SU-DHL-6 (cell line): Measurements from ENCODE around the gene SUSD4.

Source experiments
- H2AFZ ChIP-seq: fragments of 200-600 bp; sonication (generic); 2 replicates; pipeline ENCODE4 v1.6.1; 2014; ENCODE audit warnings: low read depth, mild to moderate bottlenecking, moderate library complexity, mixed read lengths, antibody characterized with exemption, low read length; ENCODE audit not compliant: severe bottlenecking
- H3F3A ChIP-seq: fragments of 200-600 bp; shearing (Covaris generic); 2 replicates; pipeline ENCODE4 v1.6.0; 2016; ENCODE audit warnings: antibody characterized with exemption, mild to moderate bottlenecking; ENCODE audit not compliant: insufficient read depth
- H3K27ac ChIP-seq: fragments of 200-600 bp; sonication (generic); 2 replicates; pipeline ENCODE4 v1.5.1; 2016; ENCODE audit warnings: low read depth, mild to moderate bottlenecking, low read length, moderate library complexity, mixed read lengths
- H3K27me3 ChIP-seq: fragments of 200-600 bp; sonication (generic), shearing (Covaris generic); 2 replicates; pipeline ENCODE4 v1.6.0; 2014; ENCODE audit warnings: mild to moderate bottlenecking, low read length
- H3K36me3 ChIP-seq: fragments of 200-600 bp; sonication (generic); 2 replicates; pipeline ENCODE4 v1.6.1; 2014; ENCODE audit warnings: mild to moderate bottlenecking, low read length, mixed read lengths
- H3K4me2 ChIP-seq: fragments of 300-600, 200-600 bp; shearing (Covaris generic), sonication (generic); 2 replicates; pipeline ENCODE4 v1.6.0; 2014; ENCODE audit warnings: low read length, low read depth, mild to moderate bottlenecking; ENCODE audit not compliant: poor library complexity, severe bottlenecking
- H3K4me3 ChIP-seq: fragments of 200-600 bp; sonication (generic); 2 replicates; pipeline ENCODE4 v1.5.1; 2014; ENCODE audit warnings: antibody characterized with exemption, low read length, mild to moderate bottlenecking, mixed read lengths; ENCODE audit not compliant: insufficient read depth, poor library complexity, severe bottlenecking
- H3K79me2 ChIP-seq: fragments of 200-600 bp; sonication (generic); 2 replicates; pipeline ENCODE4 v1.6.1; 2014; ENCODE audit warnings: mild to moderate bottlenecking, low read length, moderate library complexity; ENCODE audit not compliant: insufficient read depth
- H3K9ac ChIP-seq: fragments of 200-600 bp; sonication (generic); 2 replicates; pipeline ENCODE4 v1.7.0; 2014; ENCODE audit warnings: mild to moderate bottlenecking, low read length
- H3K9me2 ChIP-seq: fragments of 200-600 bp; sonication (generic); replicated peaks from 2 replicates; pipeline ENCODE4 v1.6.1; 2014; ENCODE audit warnings: low read length; ENCODE audit not compliant: insufficient read depth
- H3K9me3 ChIP-seq: fragments of 200-600 bp; sonication (generic); 2 replicates; pipeline ENCODE4 v1.6.1; 2014; ENCODE audit warnings: low read length, mixed read lengths; ENCODE audit not compliant: insufficient read depth
- H4K20me1 ChIP-seq: fragments of 200-600 bp; sonication (generic); 2 replicates; pipeline ENCODE4 v1.6.1; 2014; ENCODE audit warnings: low read depth, mild to moderate bottlenecking, antibody characterized with exemption, low read length, moderate library complexity, mixed read lengths
- EZH2phosphoT487 ChIP-seq: fragments of 200-600 bp; sonication (generic), shearing (Covaris generic); conservative IDR thresholded peaks from 2 replicates; pipeline ENCODE4 v1.6.1; 2018; ENCODE audit warnings: mild to moderate bottlenecking, antibody characterized with exemption, low read length, moderate library complexity, mixed read lengths
- TF ChIP-seq, protein P1 (sequence below): fragments of 200-600 bp; sonication (generic); IDR thresholded peaks from one replicate; pipeline ENCODE4 v1.5.1; 2017; ENCODE audit warnings: antibody characterized with exemption, mild to moderate bottlenecking, low read length, moderate library complexity; ENCODE audit not compliant: insufficient read depth, poor library complexity, severe bottlenecking

The SUSD4 gene

DNA sequence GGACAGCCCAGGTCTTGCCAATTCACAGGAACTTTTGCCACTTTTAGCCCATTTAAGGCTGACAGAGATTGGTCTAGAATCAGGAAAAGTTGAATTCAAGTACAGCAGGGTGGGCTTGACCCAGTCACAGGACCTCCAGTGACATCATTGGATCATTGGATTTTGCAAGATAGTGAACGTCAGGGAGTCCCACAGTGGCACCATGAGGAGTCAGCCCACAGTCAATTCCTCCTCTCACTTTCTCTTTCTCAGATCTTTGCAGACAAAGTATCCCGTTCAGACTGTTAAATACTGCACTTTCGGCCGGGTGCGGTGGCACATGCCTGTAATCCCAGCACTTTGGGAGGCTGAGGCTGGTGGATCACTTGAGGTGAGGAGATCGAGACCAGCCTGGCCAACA, 163.1 kb downstream of the SUSD4 start:
- no peak overlapping the region for H3K4me3 ChIP-seq
- no peaks in the 10 kb centered on the region for H3K79me2 ChIP-seq
- H3K9me3 ChIP-seq = no peaks in the 10 kb centered on the region

DNA sequence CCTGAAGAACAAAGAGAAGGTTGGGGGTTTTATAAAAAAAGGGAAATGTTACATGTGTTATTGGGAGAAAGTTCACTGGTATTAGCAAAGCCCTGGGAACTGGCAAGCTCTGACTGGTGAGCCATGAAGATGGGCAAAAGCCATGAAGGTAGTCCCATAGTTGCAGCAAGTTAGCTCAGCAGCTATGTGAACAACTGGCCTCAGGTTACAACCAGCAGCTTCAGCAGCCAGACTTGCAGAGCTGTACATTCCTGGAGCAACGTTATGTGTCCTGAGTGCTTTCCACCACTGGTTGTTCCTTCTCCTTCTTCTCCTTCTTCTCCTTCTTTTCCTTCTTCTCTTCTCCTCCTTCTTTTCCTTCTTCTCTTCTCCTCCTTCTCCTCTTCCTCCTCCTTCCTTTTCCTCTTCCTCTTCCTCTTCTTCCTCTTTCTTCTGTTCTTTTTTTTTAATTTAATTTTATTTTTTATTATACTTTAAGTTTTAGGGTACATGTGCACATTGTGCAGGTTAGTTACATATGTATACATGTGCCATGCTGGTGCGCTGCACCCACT, 164.8 kb downstream of the SUSD4 start:
- no peak overlapping the region for H2AFZ ChIP-seq

More for the DNA sequence above, 163.1 kb downstream of the SUSD4 start:
- H3K36me3 ChIP-seq = no peaks in the 10 kb centered on the region
- H3K9me2 ChIP-seq = no peaks in the 10 kb centered on the region
- no peaks in the 10 kb centered on the region for H4K20me1 ChIP-seq
- H3K4me2 ChIP-seq = no peak overlapping the region
- H2AFZ ChIP-seq = no peak overlapping the region
- no peak overlapping the region for H3K9ac ChIP-seq
- TF ChIP-seq, protein P1, sequence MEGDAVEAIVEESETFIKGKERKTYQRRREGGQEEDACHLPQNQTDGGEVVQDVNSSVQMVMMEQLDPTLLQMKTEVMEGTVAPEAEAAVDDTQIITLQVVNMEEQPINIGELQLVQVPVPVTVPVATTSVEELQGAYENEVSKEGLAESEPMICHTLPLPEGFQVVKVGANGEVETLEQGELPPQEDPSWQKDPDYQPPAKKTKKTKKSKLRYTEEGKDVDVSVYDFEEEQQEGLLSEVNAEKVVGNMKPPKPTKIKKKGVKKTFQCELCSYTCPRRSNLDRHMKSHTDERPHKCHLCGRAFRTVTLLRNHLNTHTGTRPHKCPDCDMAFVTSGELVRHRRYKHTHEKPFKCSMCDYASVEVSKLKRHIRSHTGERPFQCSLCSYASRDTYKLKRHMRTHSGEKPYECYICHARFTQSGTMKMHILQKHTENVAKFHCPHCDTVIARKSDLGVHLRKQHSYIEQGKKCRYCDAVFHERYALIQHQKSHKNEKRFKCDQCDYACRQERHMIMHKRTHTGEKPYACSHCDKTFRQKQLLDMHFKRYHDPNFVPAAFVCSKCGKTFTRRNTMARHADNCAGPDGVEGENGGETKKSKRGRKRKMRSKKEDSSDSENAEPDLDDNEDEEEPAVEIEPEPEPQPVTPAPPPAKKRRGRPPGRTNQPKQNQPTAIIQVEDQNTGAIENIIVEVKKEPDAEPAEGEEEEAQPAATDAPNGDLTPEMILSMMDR = no peak
- TF ChIP-seq EZH2phosphoT487 = no peak
- H3F3A ChIP-seq = no peaks in the 10 kb centered on the region
- no peak overlapping the region for H3K27ac ChIP-seq
- no peaks in the 10 kb centered on the region for H3K27me3 ChIP-seq

DNA sequence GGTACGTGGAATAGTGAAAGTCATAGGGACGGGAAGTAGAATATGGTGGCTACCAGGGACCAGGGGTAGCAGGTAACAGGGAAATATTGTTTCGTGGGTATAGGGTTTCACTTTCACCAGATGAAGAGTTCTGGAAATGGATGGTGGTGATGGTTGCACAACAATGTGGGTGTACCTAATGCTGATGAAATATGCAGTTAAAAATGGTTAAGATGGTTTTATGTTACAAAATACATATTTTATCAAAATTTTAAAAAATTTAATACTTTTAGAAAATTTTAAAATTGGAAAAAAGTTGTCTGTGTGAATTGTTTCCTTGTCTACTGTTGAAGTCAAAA, 165.4 kb downstream of the SUSD4 start:
- no peak for TF ChIP-seq EZH2phosphoT487
- TF ChIP-seq, protein P1 = no peak
- Histone ChIP-seq H3K9me2 (no peaks in the 10 kb centered on the region), H3K27ac (no peak overlapping the region), H3K9me3 (no peaks in the 10 kb centered on the region), H3F3A (no peaks in the 10 kb centered on the region), H4K20me1 (no peaks in the 10 kb centered on the region), H3K4me3 (no peak overlapping the region), H3K27me3 (no peaks in the 10 kb centered on the region), H3K36me3 (no peaks in the 10 kb centered on the region), H3K79me2 (no peaks in the 10 kb centered on the region), H3K9ac (no peak overlapping the region), H2AFZ (no peak overlapping the region), H3K4me2 (no peak overlapping the region)

More for the DNA sequence above, 164.8 kb downstream of the SUSD4 start:
- Histone ChIP-seq H3K27me3 (no peaks in the 10 kb centered on the region), H3F3A (no peaks in the 10 kb centered on the region), H4K20me1 (no peaks in the 10 kb centered on the region), H3K9me3 (no peaks in the 10 kb centered on the region), H3K4me3 (no peak overlapping the region), H3K9ac (no peak overlapping the region), H3K9me2 (no peaks in the 10 kb centered on the region), H3K36me3 (no peaks in the 10 kb centered on the region), H3K4me2 (no peak overlapping the region), H3K27ac (no peak overlapping the region), H3K79me2 (no peaks in the 10 kb centered on the region)
- TF ChIP-seq, protein P1 = no peak
- no peak for TF ChIP-seq EZH2phosphoT487
